Ectodermal cell (in vitro differentiated cells): ENCODE data around the gene OXA1L.
"Not testable (repeated sequence)": the region's sequence is repeated elsewhere in the genome, so short reads cannot be mapped to it uniquely, and the experiment has no call there.

Experiments used
- H3K27ac ChIP-seq: 2 replicates; pipeline ENCODE4 v1.7.0; 2013; ENCODE audit warnings: mild to moderate bottlenecking, low read depth, low read length; ENCODE audit not compliant: insufficient read depth, poor library complexity, severe bottlenecking
- H3K27me3 ChIP-seq: 2 replicates; pipeline ENCODE4 v1.7.0; 2013; ENCODE audit warnings: mild to moderate bottlenecking, low read length; ENCODE audit not compliant: insufficient read depth, control insufficient read depth, poor library complexity, severe bottlenecking
- H3K36me3 ChIP-seq: one replicate; pipeline ENCODE4 v1.7.0; 2013; ENCODE audit warnings: low read length; ENCODE audit not compliant: control insufficient read depth, insufficient read depth
- H3K4me1 ChIP-seq: one replicate; pipeline ENCODE4 v1.7.0; 2013; ENCODE audit warnings: low read length; ENCODE audit not compliant: control insufficient read depth, insufficient read depth
- H3K4me3 ChIP-seq: 2 replicates; pipeline ENCODE4 v1.7.0; 2013; ENCODE audit warnings: low read depth, low read length, control low read depth; ENCODE audit not compliant: insufficient read depth
- H3K9me3 ChIP-seq: 2 replicates; pipeline ENCODE4 v1.7.0; 2013; ENCODE audit warnings: mild to moderate bottlenecking, low read length, moderate library complexity; ENCODE audit not compliant: control insufficient read depth
- WGBS, 2 experiments: methylation state at CpG; one replicate each; pipeline ENCODE4 v1.1.7; 2013; ENCODE audit warnings: missing lambda C conversion rate in 2 of 2; 5-methylcytosine and 5-hydroxymethylcytosine counted together

OXA1L gene

GRCh38 chr14:22764382-22764781, 2.1 kb upstream of the OXA1L start:
- Histone ChIP-seq H3K9me3 (no peaks in the 10 kb centered on the region), H3K27me3 (no peaks in the 10 kb centered on the region), H3K36me3 (peaks cover 8% of the 10 kb centered on the region), H3K4me1 (peaks cover 12% of the 10 kb centered on the region), H3K27ac (no peak overlapping the region), H3K4me3 (no peak overlapping the region)
- WGBS, 2 experiments: 81 to 91% methylated on average over 4 of the region's 4 CpGs

- Histone ChIP-seq H3K27me3 (no peaks in the 10 kb centered on the region), H3K4me1 (peaks cover 12% of the 10 kb centered on the region), H3K27ac (no peak overlapping the region), H3K4me3 (peak overlapping the region; percentile 79), H3K36me3 (peaks cover 35% of the 10 kb centered on the region), H3K9me3 (no peaks in the 10 kb centered on the region)
- 9 to 11% methylated on average over 6 of the region's 6 CpGs for WGBS, 2 experiments
Observed at GRCh38 chr14:22767323-22767589, 768 bp downstream of the OXA1L start.

- no peak overlapping the region for H3K27ac ChIP-seq
- no peaks in the 10 kb centered on the region for H3K27me3 ChIP-seq
- H3K36me3 ChIP-seq: peaks cover 35% of the 10 kb centered on the region
- peaks cover 12% of the 10 kb centered on the region for H3K4me1 ChIP-seq
- no peak overlapping the region for H3K4me3 ChIP-seq
- WGBS, 2 experiments: 95 to 96% methylated on average over 4 of the region's 4 CpGs
- no peaks in the 10 kb centered on the region for H3K9me3 ChIP-seq
Observed at GRCh38 chr14:22768947-22769346, 2.5 kb downstream of the OXA1L start.

GRCh38 chr14:22769369-22769768, 2.9 kb downstream of the OXA1L start:
- peaks cover 35% of the 10 kb centered on the region for H3K36me3 ChIP-seq
- H3K4me3 ChIP-seq: no peak overlapping the region

GRCh38 chr14:22770481-22771187, 4.1 kb downstream of the OXA1L start:
- H3K4me1 ChIP-seq: peaks cover 12% of the 10 kb centered on the region
- WGBS, 2 experiments: 95 to 96% methylated on average over 8 of the region's 8 CpGs
- H3K9me3 ChIP-seq: no peaks in the 10 kb centered on the region
- no peak overlapping the region for H3K27ac ChIP-seq
- H3K4me3 ChIP-seq: no peak overlapping the region
- H3K27me3 ChIP-seq: no peaks in the 10 kb centered on the region
- peaks cover 35% of the 10 kb centered on the region for H3K36me3 ChIP-seq

More at GRCh38 chr14:22769369-22769768, 2.9 kb downstream of the OXA1L start:
- WGBS, 2 experiments: 89 to 97% methylated on average over 2 of the region's 2 CpGs
- Histone ChIP-seq H3K27ac (no peak overlapping the region), H3K4me1 (peaks cover 12% of the 10 kb centered on the region), H3K27me3 (no peaks in the 10 kb centered on the region), H3K9me3 (no peaks in the 10 kb centered on the region)

GRCh38 chr14:22772725-22773124, 6.2 kb downstream of the OXA1L start:
- Histone ChIP-seq H3K9me3 (no peaks in the 10 kb centered on the region), H3K4me3 (no peak overlapping the region), H3K36me3 (peaks cover 35% of the 10 kb centered on the region), H3K4me1 (peaks cover 4% of the 10 kb centered on the region), H3K27me3 (no peaks in the 10 kb centered on the region), H3K27ac (no peak overlapping the region)
- 94 to 97% methylated on average over 1 of the region's 1 CpG for WGBS, 2 experiments

GRCh38 chr14:22773162-22774010, 6.9 kb downstream of the OXA1L start:
- Histone ChIP-seq H3K27ac (no peak overlapping the region), H3K27me3 (no peaks in the 10 kb centered on the region), H3K36me3 (peaks cover 32% of the 10 kb centered on the region), H3K4me1 (no peaks in the 10 kb centered on the region), H3K4me3 (no peak overlapping the region), H3K9me3 (no peaks in the 10 kb centered on the region)
- 95 to 96% methylated on average over 8 of the region's 8 CpGs for WGBS, 2 experiments

GRCh38 chr14:22774011-22774706, 7.7 kb downstream of the OXA1L start:
- 91 to 95% methylated on average over 10 of the region's 10 CpGs for WGBS, 2 experiments
- no peak overlapping the region for H3K4me3 ChIP-seq
- H3K4me1 ChIP-seq: no peaks in the 10 kb centered on the region
- peaks cover 29% of the 10 kb centered on the region for H3K36me3 ChIP-seq
- H3K27ac ChIP-seq: no peak overlapping the region
- H3K9me3 ChIP-seq: no peaks in the 10 kb centered on the region
- no peaks in the 10 kb centered on the region for H3K27me3 ChIP-seq

- Histone ChIP-seq H3K27ac (no peak overlapping the region), H3K4me3 (no peak overlapping the region), H3K9me3 (no peaks in the 10 kb centered on the region), H3K27me3 (no peaks in the 10 kb centered on the region), H3K4me1 (no peaks in the 10 kb centered on the region), H3K36me3 (peaks cover 9% of the 10 kb centered on the region)
- WGBS, 2 experiments: 90 to 93% methylated on average over 2 of the region's 2 CpGs
Observed at GRCh38 chr14:22776215-22776614, 9.7 kb downstream of the OXA1L start.

- WGBS, 2 experiments: 93 to 94% methylated on average over 6 to 8 of the region's 8 CpGs
- H3K36me3 ChIP-seq, H3K9me3 ChIP-seq, H3K4me3 ChIP-seq, H3K4me1 ChIP-seq, H3K27ac ChIP-seq, H3K27me3 ChIP-seq: not testable (repeated sequence)
Observed at GRCh38 chr14:22776849-22777248, 10.4 kb downstream of the OXA1L start.
